ENCODE results near the gene RPRD1A. TPM values are rescaled to one million over a fixed set of nuclear protein-coding genes. Genes with fewer than 3 reads are reported as not detected.
"Not testable (repeated sequence)": the region's sequence is repeated elsewhere in the genome, so short reads cannot be mapped to it uniquely, and the experiment has no call there.

Gene RPRD1A
- total RNA-seq, 4 donors from 2014 or later: 55.2 to 99.1 (median 71.1) TPM

DNA sequence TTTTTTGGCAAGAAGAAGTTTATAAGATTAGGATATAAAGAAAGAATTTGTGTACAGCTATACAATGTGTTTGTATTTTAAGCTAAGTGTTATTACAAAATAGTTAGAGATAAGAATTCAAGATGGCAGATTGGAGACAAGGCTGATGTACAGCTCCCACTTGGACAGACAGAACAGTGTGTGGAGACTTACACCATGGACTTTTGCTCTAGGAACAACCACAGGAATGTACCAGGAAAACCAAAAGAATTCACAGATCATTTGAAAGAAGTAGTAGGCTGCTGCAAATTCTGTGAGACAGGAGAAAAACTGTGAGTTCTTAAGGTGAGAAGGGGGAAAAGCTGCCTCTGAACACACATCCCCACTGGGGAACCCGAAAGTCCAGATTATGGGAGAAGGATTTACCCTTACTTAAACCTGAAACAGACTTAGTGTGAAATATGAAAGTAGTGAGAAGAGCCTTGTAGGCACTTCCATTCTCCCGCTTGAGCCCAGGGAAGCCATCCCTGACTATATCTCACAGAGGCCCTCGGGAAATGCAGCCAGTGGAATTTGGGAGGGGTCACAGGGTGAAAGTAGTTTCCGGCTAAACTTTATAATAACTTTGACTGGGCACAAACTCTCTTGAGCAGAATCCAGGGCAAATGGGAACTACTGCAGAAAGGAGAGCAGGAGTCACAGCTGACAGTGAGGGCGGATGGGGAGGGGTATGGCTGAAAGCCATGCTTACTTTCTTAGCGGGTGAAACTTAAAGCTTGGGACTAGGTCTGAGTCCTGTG lies 11.6 kb upstream of the RPRD1A start:
- no peaks in the 10 kb centered on the region for H3K36me3 ChIP-seq
- no peaks in the 10 kb centered on the region for H3K4me1 ChIP-seq
- no peak overlapping the region for H3K4me3 ChIP-seq
- no peaks in the 10 kb centered on the region for H3K27me3 ChIP-seq
- no peaks in the 10 kb centered on the region for H3K9me3 ChIP-seq
- no peak for DNase-seq
- intact Hi-C loops (cut with DNase I; ENCODE audit: low total_unique reads): no loop called here
- no peak overlapping the region for H3K27ac ChIP-seq
- TF ChIP-seq, protein P1, sequence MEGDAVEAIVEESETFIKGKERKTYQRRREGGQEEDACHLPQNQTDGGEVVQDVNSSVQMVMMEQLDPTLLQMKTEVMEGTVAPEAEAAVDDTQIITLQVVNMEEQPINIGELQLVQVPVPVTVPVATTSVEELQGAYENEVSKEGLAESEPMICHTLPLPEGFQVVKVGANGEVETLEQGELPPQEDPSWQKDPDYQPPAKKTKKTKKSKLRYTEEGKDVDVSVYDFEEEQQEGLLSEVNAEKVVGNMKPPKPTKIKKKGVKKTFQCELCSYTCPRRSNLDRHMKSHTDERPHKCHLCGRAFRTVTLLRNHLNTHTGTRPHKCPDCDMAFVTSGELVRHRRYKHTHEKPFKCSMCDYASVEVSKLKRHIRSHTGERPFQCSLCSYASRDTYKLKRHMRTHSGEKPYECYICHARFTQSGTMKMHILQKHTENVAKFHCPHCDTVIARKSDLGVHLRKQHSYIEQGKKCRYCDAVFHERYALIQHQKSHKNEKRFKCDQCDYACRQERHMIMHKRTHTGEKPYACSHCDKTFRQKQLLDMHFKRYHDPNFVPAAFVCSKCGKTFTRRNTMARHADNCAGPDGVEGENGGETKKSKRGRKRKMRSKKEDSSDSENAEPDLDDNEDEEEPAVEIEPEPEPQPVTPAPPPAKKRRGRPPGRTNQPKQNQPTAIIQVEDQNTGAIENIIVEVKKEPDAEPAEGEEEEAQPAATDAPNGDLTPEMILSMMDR (IDR thresholded peaks at IDR 0.05): no peak
- no peak for TF ChIP-seq POLR2A (IDR thresholded peaks at IDR 0.05)

DNA sequence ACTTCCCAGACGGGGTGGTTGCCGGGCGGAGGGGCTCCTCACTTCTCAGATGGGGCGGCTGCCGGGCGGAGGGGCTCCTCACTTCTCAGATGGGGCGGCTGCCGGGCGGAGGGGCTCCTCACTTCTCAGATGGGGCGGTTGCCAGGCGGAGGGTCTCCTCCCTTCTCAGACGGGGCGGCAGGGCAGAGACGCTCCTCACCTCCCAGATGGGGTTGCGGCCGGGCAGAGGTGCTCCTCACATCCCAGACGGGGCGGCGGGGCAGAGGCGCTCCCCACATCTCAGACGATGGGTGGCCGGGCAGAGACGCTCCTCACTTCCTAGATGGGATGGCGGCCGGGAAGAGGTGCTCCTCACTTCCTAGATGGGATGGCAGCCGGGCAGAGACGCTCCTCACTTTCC lies 10.4 kb upstream of the RPRD1A start:
- H3K9me3 ChIP-seq; H3K27me3 ChIP-seq; DNase-seq; H3K36me3 ChIP-seq; H3K4me3 ChIP-seq; H3K4me1 ChIP-seq; intact Hi-C loops (cut with DNase I; ENCODE audit: low total_unique reads); H3K27ac ChIP-seq: not testable (repeated sequence)

DNA sequence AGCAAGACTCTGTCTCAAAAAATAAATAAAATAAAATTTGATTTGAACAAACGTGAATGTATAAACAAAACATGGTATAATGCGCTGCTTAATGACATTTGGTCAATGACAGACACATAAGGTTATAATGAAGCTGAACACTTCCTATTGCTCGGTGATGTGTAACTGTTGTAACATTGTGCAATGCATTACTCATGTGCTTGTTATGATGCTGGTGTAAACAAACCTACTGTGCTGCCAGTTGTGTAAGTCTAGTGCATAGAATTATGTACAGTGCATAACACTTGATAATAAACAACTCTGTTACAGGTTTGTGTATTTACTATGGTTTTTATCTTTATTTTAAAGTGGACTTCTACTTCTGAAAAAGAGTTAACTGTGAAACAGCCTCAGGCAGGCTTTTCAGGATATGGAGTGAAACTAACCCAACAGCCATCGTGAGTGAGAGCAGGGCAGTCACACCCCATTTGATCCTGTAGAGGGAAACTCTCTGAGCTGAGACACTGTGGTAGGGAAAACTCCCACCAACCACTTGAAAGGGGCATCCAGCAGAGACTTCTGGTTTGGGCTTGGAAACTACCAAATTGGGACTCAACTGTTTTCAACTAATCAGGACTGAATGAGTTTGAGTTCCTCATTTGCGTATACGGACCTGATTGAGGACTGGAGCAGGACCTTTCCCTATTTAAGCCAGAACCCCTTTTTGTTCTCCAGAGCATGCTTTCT lies 8.7 kb upstream of the RPRD1A start:
- Histone ChIP-seq H3K4me1 (no peaks in the 10 kb centered on the region), H3K27ac (no peak overlapping the region), H3K9me3 (no peaks in the 10 kb centered on the region), H3K4me3 (no peak overlapping the region), H3K36me3 (no peaks in the 10 kb centered on the region), H3K27me3 (no peaks in the 10 kb centered on the region)
- intact Hi-C loops (cut with DNase I; ENCODE audit: low total_unique reads): no loop called here
- DNase-seq: no peak
- no peak for TF ChIP-seq POLR2A (IDR thresholded peaks at IDR 0.05)
- TF ChIP-seq, protein P1 (IDR thresholded peaks at IDR 0.05): no peak

DNA sequence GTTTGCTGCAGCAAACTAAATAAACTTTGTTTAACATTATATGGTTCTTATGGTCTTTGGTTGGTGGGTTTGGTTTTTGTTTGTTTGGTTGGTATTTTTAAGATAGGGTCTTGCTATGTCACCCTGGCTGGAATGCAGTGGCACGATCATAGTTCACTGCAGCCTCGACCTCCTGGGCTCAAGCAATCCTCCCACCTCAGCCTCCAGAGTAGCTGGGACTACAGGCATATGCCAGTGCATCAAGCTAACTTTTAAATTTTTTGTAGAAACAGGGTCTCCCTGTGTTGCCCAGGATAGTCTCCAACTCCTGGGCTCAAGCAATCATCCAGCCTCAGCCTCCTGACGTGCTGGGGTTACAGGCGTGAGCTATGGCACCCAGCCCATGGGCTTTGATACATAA lies 7.1 kb upstream of the RPRD1A start:
- no peaks in the 10 kb centered on the region for H3K4me1 ChIP-seq
- TF ChIP-seq, protein P1 (IDR thresholded peaks at IDR 0.05): no peak
- no peak for TF ChIP-seq POLR2A (IDR thresholded peaks at IDR 0.05)
- intact Hi-C loops (cut with DNase I; ENCODE audit: low total_unique reads): no loop called here

DNA sequence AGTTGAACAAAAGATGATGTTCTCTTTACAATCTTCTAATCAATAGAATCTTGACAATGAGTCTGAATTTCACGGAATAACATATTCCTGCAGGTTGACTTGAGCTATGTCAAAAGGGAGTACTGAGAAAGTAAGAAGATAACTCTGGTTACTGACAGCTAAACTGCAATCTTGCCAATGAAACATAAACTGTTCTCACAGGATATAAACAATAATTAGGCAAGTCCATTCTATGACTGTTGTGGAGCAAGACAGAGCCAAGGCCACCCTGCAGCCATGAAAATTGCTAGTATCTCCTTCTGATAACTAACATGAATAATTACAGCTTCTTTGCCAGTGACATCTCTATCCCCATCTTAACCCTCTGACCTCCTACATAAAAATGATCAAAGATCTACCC lies 6.3 kb upstream of the RPRD1A start:
- no peak for DNase-seq
- intact Hi-C loops (cut with DNase I; ENCODE audit: low total_unique reads): no loop called here

More for the DNA sequence above, 7.1 kb upstream of the RPRD1A start:
- no peaks in the 10 kb centered on the region for H3K36me3 ChIP-seq
- no peaks in the 10 kb centered on the region for H3K9me3 ChIP-seq
- no peaks in the 10 kb centered on the region for H3K27me3 ChIP-seq
- no peak overlapping the region for H3K27ac ChIP-seq
- no peak for DNase-seq
- no peak overlapping the region for H3K4me3 ChIP-seq

DNA sequence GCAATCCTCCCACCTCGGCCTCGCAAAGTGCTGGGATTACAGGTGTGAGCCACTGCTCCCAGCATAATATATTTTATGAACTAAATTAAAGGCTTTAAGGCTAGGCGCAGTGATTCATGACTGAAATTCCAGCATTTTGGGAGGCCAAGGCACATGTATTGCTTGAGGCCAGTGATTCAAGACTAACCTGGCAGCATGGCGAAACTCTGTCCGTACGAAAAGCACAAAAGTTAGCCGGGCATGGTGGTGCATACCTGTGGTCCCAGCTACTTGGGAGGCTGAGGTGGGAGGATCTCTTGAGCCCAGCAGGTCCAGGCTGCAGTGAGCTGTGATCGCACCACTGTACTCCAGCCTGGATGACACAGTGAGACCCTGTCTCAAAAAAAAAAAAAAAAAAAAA lies 5.0 kb upstream of the RPRD1A start:
- H3K4me1 ChIP-seq; H3K27ac ChIP-seq; intact Hi-C loops (cut with DNase I; ENCODE audit: low total_unique reads); H3K9me3 ChIP-seq; H3K36me3 ChIP-seq; DNase-seq; H3K27me3 ChIP-seq; H3K4me3 ChIP-seq: not testable (repeated sequence)

More for the DNA sequence above, 6.3 kb upstream of the RPRD1A start:
- Histone ChIP-seq H3K9me3 (no peaks in the 10 kb centered on the region), H3K36me3 (no peaks in the 10 kb centered on the region), H3K27ac (no peak overlapping the region), H3K4me1 (no peaks in the 10 kb centered on the region), H3K27me3 (no peaks in the 10 kb centered on the region), H3K4me3 (no peak overlapping the region)
- TF ChIP-seq, protein P1 (IDR thresholded peaks at IDR 0.05): no peak
- no peak for TF ChIP-seq POLR2A (IDR thresholded peaks at IDR 0.05)

Data from uterus (tissue), 4 donors.